ENCODE measurements around the gene SMIM32. TPM values are rescaled to one million over a fixed set of nuclear protein-coding genes. Genes with fewer than 3 reads are reported as not detected.

The SMIM32 gene
- total RNA-seq, 4 donors from 2014 or later: 0.27 TPM; not detected in 3

GRCh38 chr5:136191304-136192014 lies 1.5 kb downstream of the SMIM32 start:
- in situ Hi-C loops (cut with MboI; ENCODE audit: low sequenced_read_pairs in 4 of 4) (no loop called here), intact Hi-C loops (cut with DNase I; ENCODE audit: low total_unique reads) (no loop called here)
- peaks cover 0 to 18% of the 10 kb centered on the region in 2 donors for H3K4me1 ChIP-seq
- H3K9me3 ChIP-seq: no peaks in the 10 kb centered on the region
- ATAC-seq (no peak), DNase-seq (no peak)
- H3K27me3 ChIP-seq: peaks cover 3 to 13% (median 7%) of the 10 kb centered on the region in 3 donors
- peaks cover 0 to 16% of the 10 kb centered on the region in 2 donors for H3K36me3 ChIP-seq
- no peak for TF ChIP-seq CTCF (IDR thresholded peaks at IDR 0.05 in 4 of 5, conservative IDR thresholded peaks at IDR 0.05 in 1 of 5)
- TF ChIP-seq POLR2A (IDR thresholded peaks at IDR 0.05): no peak
- no peak overlapping the region for H3K27ac ChIP-seq
- peak overlapping the region; percentile 44 to 57 (median 52) for H3K4me3 ChIP-seq

GRCh38 chr5:136190904-136191303 lies 2.1 kb downstream of the SMIM32 start:
- TF ChIP-seq CTCF (IDR thresholded peaks at IDR 0.05 in 4 of 5, conservative IDR thresholded peaks at IDR 0.05 in 1 of 5): no peak
- TF ChIP-seq POLR2A (IDR thresholded peaks at IDR 0.05): no peak
- H3K4me1 ChIP-seq: peaks cover 0 to 18% of the 10 kb centered on the region in 2 donors
- H3K36me3 ChIP-seq: peaks cover 0 to 22% of the 10 kb centered on the region in 2 donors
- H3K27me3 ChIP-seq: peaks cover 3 to 13% (median 7%) of the 10 kb centered on the region in 3 donors
- no peak for DNase-seq
- H3K4me3 ChIP-seq: no peak overlapping the region
- no peaks in the 10 kb centered on the region for H3K9me3 ChIP-seq
- no peak overlapping the region for H3K27ac ChIP-seq
- intact Hi-C loops (cut with DNase I; ENCODE audit: low total_unique reads) (no loop called here), in situ Hi-C loops (cut with MboI; ENCODE audit: low sequenced_read_pairs in 4 of 4) (no loop called here)
- no peak for ATAC-seq

- intact Hi-C loops (cut with DNase I; ENCODE audit: low total_unique reads): no loop called here
- H3K4me1 ChIP-seq: peaks cover 0 to 18% of the 10 kb centered on the region in 2 donors
- ATAC-seq: no peak
- DNase-seq: no peak
- TF ChIP-seq POLR2A (IDR thresholded peaks at IDR 0.05) (no peak), CTCF (IDR thresholded peaks at IDR 0.05 in 4 of 5, conservative IDR thresholded peaks at IDR 0.05 in 1 of 5) (no peak)
- no peak overlapping the region for H3K27ac ChIP-seq
- peaks cover 2 to 25% of the 10 kb centered on the region in 2 donors for H3K36me3 ChIP-seq
- H3K27me3 ChIP-seq: peaks cover 3 to 13% (median 7%) of the 10 kb centered on the region in 3 donors
- in situ Hi-C loops (cut with MboI; ENCODE audit: low sequenced_read_pairs in 4 of 4): no loop called here
- no peaks in the 10 kb centered on the region for H3K9me3 ChIP-seq
- no peak overlapping the region for H3K4me3 ChIP-seq
These were observed 2.8 kb downstream of the SMIM32 start for GRCh38 chr5:136190091-136190720.

GRCh38 chr5:136188859-136189258 lies 4.1 kb downstream of the SMIM32 start:
- ATAC-seq (no peak), DNase-seq (no peak)
- in situ Hi-C loops (cut with MboI; ENCODE audit: low sequenced_read_pairs in 4 of 4) (no loop called here), intact Hi-C loops (cut with DNase I; ENCODE audit: low total_unique reads) (no loop called here)
- Histone ChIP-seq H3K9me3 (no peaks in the 10 kb centered on the region), H3K4me1 (peaks cover 0 to 18% of the 10 kb centered on the region in 2 donors), H3K27ac (no peak overlapping the region), H3K27me3 (peaks cover 3 to 13% (median 7%) of the 10 kb centered on the region in 3 donors), H3K36me3 (peaks cover 2 to 25% of the 10 kb centered on the region in 2 donors), H3K4me3 (no peak overlapping the region)
- no peak for TF ChIP-seq POLR2A (IDR thresholded peaks at IDR 0.05)
- no peak for TF ChIP-seq CTCF (IDR thresholded peaks at IDR 0.05 in 4 of 5, conservative IDR thresholded peaks at IDR 0.05 in 1 of 5)
